A673 (cell line): ENCODE measurements around the gene TP53I11. TPM values are rescaled to one million over a fixed set of nuclear protein-coding genes. Genes with fewer than 3 reads are reported as not detected.

ENCODE experiments used
- BruUV-seq: library from RNA; stranded (reverse); fragments of 400-500 nt; replicated peaks from 2 replicates; lab custom pipeline; 2021; lab: Mats Ljungman, UMichigan
- CTCF ChIA-PET: fragments of 300-600 bp; sonication (Branson Sonifier 250); formaldehyde crosslinking; loops from one replicate; lab custom pipeline; 2022; ENCODE audit warnings: antibody characterized with exemption; lab: Charles Lee
- POLR2A ChIA-PET: fragments of 300-600 bp; sonication (Branson Sonifier 250); formaldehyde crosslinking; loops from one replicate; lab custom pipeline; 2022; ENCODE audit warnings: antibody characterized with exemption; ENCODE audit not compliant: low non-redundant PET; lab: Charles Lee
- DNase-seq: peaks from one replicate; pipeline ENCODE4 v3.0.0-alpha.2; 2015; ENCODE audit warnings: low spot score
- H3K27ac ChIP-seq: fragments of 200-600 bp; sonication (generic); 2 replicates; pipeline ENCODE4 v1.5.1; 2016; ENCODE audit warnings: mixed run types, low read depth, mild to moderate bottlenecking, mixed read lengths, antibody characterized with exemption, low read length; ENCODE audit not compliant: poor library complexity, severe bottlenecking
- H3K27me3 ChIP-seq: fragments of 200-600 bp; sonication (generic); replicated peaks from 2 replicates; pipeline ENCODE4 v1.6.1; 2017; ENCODE audit warnings: mixed run types, low read depth, mild to moderate bottlenecking, mixed read lengths, antibody characterized with exemption, low read length; ENCODE audit not compliant: insufficient read depth, poor library complexity
- H3K36me3 ChIP-seq: fragments of 200-600 bp; sonication (generic); 2 replicates; pipeline ENCODE4 v1.6.1; 2016; ENCODE audit warnings: mixed run types, mild to moderate bottlenecking, mixed read lengths, antibody characterized with exemption, low read length; ENCODE audit not compliant: insufficient read depth, poor library complexity, severe bottlenecking
- H3K4me1 ChIP-seq: fragments of 200-600 bp; sonication (generic); 2 replicates; pipeline ENCODE4 v1.6.1; 2017; ENCODE audit warnings: mixed run types, mild to moderate bottlenecking, mixed read lengths, antibody characterized with exemption, low read length; ENCODE audit not compliant: insufficient read depth, poor library complexity, severe bottlenecking
- H3K4me3 ChIP-seq: fragments of 200-600 bp; sonication (generic); 2 replicates; pipeline ENCODE4 v1.5.1; 2016; ENCODE audit warnings: low read depth, mixed run types, mild to moderate bottlenecking, mixed read lengths, low read length; ENCODE audit not compliant: poor library complexity, severe bottlenecking
- H3K9me3 ChIP-seq: fragments of 200-600 bp; sonication (generic); 2 replicates; pipeline ENCODE4 v1.6.1; 2016; ENCODE audit warnings: mixed run types, low read depth, mild to moderate bottlenecking, mixed read lengths, antibody characterized with exemption, low read length; ENCODE audit not compliant: poor library complexity, severe bottlenecking
- EZH2 ChIP-seq: fragments of 200-600 bp; sonication (generic); IDR thresholded peaks from 2 replicates; pipeline ENCODE4 v1.6.1; 2017; ENCODE audit warnings: borderline replicate concordance, low read depth, mild to moderate bottlenecking, mixed read lengths, antibody characterized with exemption, low read length; ENCODE audit not compliant: poor library complexity, severe bottlenecking
- intact Hi-C: fragments of 100-400 bp; cut with micrococcal nuclease; formaldehyde crosslinking; loops from one replicate; pipeline ENCODE4 v1.10.0; 2022; ENCODE audit not compliant: unreplicated experiment
- total RNA-seq: library from RNA; stranded (reverse); gene quantifications from 2 replicates; pipeline ENCODE4 v1.2.3, GENCODE V29; 2021
- TF ChIP-seq, protein P1 (sequence below): fragments of 300-800, 200-600 bp; sonication (generic); conservative IDR thresholded peaks from 2 replicates; pipeline ENCODE4 v1.5.1; 2017; ENCODE audit warnings: low read depth, mild to moderate bottlenecking, antibody characterized with exemption, low read length, moderate library complexity, mixed read lengths

Gene TP53I11
- total RNA-seq, 1 experiment from 2014 or later: 52.0 TPM

GRCh38 chr11:44911029-44911814, 39.5 kb downstream of the TP53I11 start:
- Histone ChIP-seq H3K27me3 (no peaks in the 10 kb centered on the region), H3K4me3 (no peak overlapping the region), H3K36me3 (no peaks in the 10 kb centered on the region), H3K4me1 (peaks cover 16% of the 10 kb centered on the region), H3K27ac (no peak overlapping the region), H3K9me3 (no peaks in the 10 kb centered on the region)
- intact Hi-C loops: loop anchor here (1.0 to 10.0 kb wide), 4 partner anchors 183 to 816 kb away; partner anchors contain the start of gene EXT2
- DNase-seq: peak; percentile 98
- ChIA-PET POLR2A (no interaction called here), CTCF (interaction anchor here (0.5 to 2.1 kb wide), 27 partner anchors 11 to 578 kb away, joined by 3 to 19 read pairs (median 4); partner anchors contain the start of gene CD82)
- TF ChIP-seq, protein P1, sequence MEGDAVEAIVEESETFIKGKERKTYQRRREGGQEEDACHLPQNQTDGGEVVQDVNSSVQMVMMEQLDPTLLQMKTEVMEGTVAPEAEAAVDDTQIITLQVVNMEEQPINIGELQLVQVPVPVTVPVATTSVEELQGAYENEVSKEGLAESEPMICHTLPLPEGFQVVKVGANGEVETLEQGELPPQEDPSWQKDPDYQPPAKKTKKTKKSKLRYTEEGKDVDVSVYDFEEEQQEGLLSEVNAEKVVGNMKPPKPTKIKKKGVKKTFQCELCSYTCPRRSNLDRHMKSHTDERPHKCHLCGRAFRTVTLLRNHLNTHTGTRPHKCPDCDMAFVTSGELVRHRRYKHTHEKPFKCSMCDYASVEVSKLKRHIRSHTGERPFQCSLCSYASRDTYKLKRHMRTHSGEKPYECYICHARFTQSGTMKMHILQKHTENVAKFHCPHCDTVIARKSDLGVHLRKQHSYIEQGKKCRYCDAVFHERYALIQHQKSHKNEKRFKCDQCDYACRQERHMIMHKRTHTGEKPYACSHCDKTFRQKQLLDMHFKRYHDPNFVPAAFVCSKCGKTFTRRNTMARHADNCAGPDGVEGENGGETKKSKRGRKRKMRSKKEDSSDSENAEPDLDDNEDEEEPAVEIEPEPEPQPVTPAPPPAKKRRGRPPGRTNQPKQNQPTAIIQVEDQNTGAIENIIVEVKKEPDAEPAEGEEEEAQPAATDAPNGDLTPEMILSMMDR: peak; percentile 100
- TF ChIP-seq EZH2: no peak
- BruUV-seq: no TSS peak

- BruUV-seq: no TSS peak
- intact Hi-C loops: loop anchor here (5.0 to 10.0 kb wide), 2 partner anchors 353 to 816 kb away; partner anchors contain the start of gene EXT2
- CTCF ChIA-PET: interaction anchor here (1.2 to 2.1 kb wide), 6 partner anchors 10 to 293 kb away, joined by 5 to 19 read pairs (median 7); no protein-coding TSS in a partner anchor
These were observed 40.1 kb downstream of the TP53I11 start for GRCh38 chr11:44910591-44910990.

GRCh38 chr11:44909557-44909956, 41.1 kb downstream of the TP53I11 start:
- intact Hi-C loops: no loop called here

More at GRCh38 chr11:44910591-44910990, 40.1 kb downstream of the TP53I11 start:
- no peaks in the 10 kb centered on the region for H3K27me3 ChIP-seq
- no peak overlapping the region for H3K4me3 ChIP-seq
- H3K27ac ChIP-seq: no peak overlapping the region
- DNase-seq: no peak
- no peaks in the 10 kb centered on the region for H3K36me3 ChIP-seq
- no peaks in the 10 kb centered on the region for H3K9me3 ChIP-seq
- H3K4me1 ChIP-seq: peaks cover 16% of the 10 kb centered on the region
- TF ChIP-seq EZH2: no peak
- TF ChIP-seq, protein P1: no peak
- POLR2A ChIA-PET: no interaction called here

More at GRCh38 chr11:44909557-44909956, 41.1 kb downstream of the TP53I11 start:
- Histone ChIP-seq H3K36me3 (no peaks in the 10 kb centered on the region), H3K9me3 (no peaks in the 10 kb centered on the region), H3K27ac (no peak overlapping the region), H3K4me1 (peaks cover 16% of the 10 kb centered on the region), H3K27me3 (no peaks in the 10 kb centered on the region), H3K4me3 (no peak overlapping the region)
- DNase-seq: no peak
- ChIA-PET POLR2A (no interaction called here), CTCF (no interaction called here)
- no peak for TF ChIP-seq EZH2
- TF ChIP-seq, protein P1: no peak
- no TSS peak for BruUV-seq
